GM19239 (cell line): ENCODE measurements around the gene NXF2.
A peak's percentile ranks its signal among the peaks of the same experiment; 100 is the strongest.
"Not testable (repeated sequence)": the region's sequence is repeated elsewhere in the genome, so short reads cannot be mapped to it uniquely, and the experiment has no call there.

Experiments used
- DNase-seq: peaks from one replicate; pipeline ENCODE4 v3.0.0; 2011; ENCODE audit warnings: low spot score; ENCODE audit not compliant: insufficient read length
- FAIRE-seq: peaks from 2 replicates; lab custom pipeline; 2011; peaks lifted over from hg19 to GRCh38; lab: Jason Lieb, UNC

The NXF2 gene, protein sequence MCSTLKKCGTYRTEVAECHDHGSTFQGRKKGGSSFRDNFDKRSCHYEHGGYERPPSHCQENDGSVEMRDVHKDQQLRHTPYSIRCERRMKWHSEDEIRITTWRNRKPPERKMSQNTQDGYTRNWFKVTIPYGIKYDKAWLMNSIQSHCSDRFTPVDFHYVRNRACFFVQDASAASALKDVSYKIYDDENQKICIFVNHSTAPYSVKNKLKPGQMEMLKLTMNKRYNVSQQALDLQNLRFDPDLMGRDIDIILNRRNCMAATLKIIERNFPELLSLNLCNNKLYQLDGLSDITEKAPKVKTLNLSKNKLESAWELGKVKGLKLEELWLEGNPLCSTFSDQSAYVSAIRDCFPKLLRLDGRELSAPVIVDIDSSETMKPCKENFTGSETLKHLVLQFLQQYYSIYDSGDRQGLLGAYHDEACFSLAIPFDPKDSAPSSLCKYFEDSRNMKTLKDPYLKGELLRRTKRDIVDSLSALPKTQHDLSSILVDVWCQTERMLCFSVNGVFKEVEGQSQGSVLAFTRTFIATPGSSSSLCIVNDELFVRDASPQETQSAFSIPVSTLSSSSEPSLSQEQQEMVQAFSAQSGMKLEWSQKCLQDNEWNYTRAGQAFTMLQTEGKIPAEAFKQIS

DNA sequence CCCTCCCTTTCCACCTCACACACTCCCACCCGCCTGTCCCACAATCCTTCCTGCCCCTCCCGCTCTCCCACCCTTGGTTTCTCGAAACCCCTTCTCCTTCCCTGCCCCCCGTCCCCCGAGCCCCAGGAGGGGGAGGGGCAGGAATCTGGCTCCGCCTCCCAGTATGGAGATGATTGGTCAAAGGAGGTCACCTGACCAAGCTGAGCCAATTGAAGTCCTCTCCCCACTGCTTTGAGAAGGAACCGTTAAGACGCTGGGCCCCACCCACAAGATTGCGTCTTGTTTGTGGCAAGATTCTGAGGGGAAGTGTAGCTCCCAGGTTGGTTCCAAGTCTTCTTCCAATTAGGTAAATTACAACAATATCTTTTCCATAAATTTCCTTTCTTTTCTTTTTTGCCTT, at the start of gene NXF2:
NXF2 (plus strand) TSS at position 275 of the 400 bp plus-strand sequence. CDS start 59,912 bp downstream, outside the sequence.
- not testable (repeated sequence) for FAIRE-seq, DNase-seq

GRCh38 chrX:102207940-102208339, 39.0 kb upstream of the NXF2 start:
- not testable (repeated sequence) for FAIRE-seq, DNase-seq

GRCh38 chrX:102214986-102215385, 32.0 kb upstream of the NXF2 start, which contains the start of gene TCP11X1:
Gene TCP11X1, plus strand, starts transcription at chrX:102215301.
- DNase-seq, FAIRE-seq: not testable (repeated sequence)

DNA sequence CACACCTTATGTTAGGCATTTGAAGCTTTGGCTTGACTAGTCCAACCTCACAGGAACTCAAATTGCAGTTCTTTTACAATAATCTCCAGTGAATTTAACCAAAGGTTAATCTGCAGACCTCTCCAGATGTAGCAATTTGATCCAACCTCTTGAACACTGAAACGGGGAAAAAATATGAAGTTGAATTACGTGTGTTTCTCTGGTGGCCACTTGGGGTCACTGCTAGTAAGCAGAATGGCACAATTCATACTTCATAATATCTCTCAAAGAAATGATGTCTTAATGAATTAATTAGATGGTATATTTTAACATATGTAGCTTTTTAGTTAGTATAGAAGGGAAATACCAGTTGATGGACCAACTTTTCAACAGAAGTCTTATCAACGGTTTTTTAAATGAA, 30.5 kb upstream of the NXF2 start:
- FAIRE-seq, DNase-seq: not testable (repeated sequence)

- DNase-seq, FAIRE-seq: not testable (repeated sequence)
These were observed 11.3 kb upstream of the NXF2 start for GRCh38 chrX:102235678-102236077.

DNA sequence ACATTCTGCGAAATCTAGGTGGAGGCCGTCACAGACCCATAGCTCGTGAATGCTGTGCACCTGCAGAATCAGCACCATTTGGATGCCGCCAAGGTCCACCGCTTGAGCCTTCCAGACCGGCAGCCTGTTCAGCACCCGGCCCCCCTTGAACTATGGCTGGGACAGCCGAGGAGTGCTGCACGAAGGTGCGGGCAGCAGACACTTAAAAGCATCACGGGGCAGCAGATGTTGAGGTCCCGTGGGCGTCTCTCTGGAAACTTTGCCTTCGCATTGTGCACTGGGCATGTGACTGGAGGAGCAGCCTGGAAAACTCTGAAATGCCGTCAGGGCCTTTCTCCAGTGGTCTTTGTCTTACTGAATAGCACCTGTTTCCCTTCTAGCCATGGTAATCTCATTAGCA, 6.7 kb upstream of the NXF2 start:
- DNase-seq, FAIRE-seq: not testable (repeated sequence)

DNA sequence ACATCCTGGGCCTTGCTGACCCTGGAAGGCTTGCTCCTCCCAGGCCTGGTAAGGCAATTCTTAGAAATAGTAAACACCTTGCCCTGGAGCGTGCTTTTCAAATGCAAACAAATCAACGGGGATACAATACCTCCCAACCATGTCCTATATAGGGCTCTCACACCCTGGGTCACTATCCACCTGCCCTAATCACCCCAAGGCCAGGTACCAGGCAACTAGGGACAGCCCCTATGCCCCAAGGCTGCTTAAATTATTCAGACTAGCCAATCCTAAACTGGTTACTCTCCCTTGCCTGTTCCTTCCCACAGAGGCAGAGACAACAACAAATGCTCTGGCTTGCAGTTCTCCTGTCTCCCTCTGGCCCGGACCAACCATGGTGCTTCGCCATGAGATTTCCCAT, 25.3 kb downstream of the NXF2 start:
- DNase-seq, FAIRE-seq: not testable (repeated sequence)

DNA sequence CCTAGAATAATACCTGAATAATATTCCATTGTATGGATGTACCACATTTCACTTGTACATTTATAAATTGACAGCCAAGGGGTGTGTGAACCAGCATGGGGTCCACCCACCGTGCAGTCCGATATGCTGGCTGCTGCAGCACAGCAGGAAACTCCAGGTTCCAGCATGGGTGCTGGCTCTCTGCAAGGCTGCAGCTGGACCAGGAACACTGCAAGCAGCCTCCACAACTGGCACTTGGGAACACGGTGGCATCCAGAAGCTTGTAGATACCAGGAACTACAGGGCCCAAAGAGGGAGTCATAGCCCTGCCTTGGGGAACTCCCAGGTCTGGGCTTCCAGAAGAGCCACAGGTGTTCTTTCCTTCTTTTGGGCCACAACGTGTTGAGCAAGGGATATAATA, 91.2 kb downstream of the NXF2 start:
- DNase-seq (no peak), FAIRE-seq (no peak)

GRCh38 chrX:102339312-102340298, 92.6 kb downstream of the NXF2 start:
- no peak for DNase-seq
- FAIRE-seq = no peak

- FAIRE-seq = no peak
- DNase-seq = no peak
These were observed 94.9 kb downstream of the NXF2 start for GRCh38 chrX:102341867-102342266.

GRCh38 chrX:102345916-102346315, 98.9 kb downstream of the NXF2 start:
- DNase-seq (no peak), FAIRE-seq (peak; percentile 75)
